HG03521 (cell line): ENCODE data around the gene PCDHGA9.
"Not testable (repeated sequence)": the region's sequence is repeated elsewhere in the genome, so short reads cannot be mapped to it uniquely, and the experiment has no call there.

Experiments
- ATAC-seq: cut with Tn5 transposase; IDR thresholded peaks from one replicate; pipeline ENCODE4 v1.9.1; 2021; ENCODE audit warnings: mild to moderate bottlenecking, moderate library complexity; ENCODE audit not compliant: unreplicated experiment

PCDHGA9 gene

GRCh38 chr5:141413540-141414069 lies 11.0 kb downstream of the PCDHGA9 start:
- no peak for ATAC-seq

GRCh38 chr5:141414548-141415274 lies 12.1 kb downstream of the PCDHGA9 start:
- not testable (repeated sequence) for ATAC-seq

- not testable (repeated sequence) for ATAC-seq
These were observed 12.7 kb downstream of the PCDHGA9 start for GRCh38 chr5:141415275-141415618.

GRCh38 chr5:141417494-141418172 lies 15.1 kb downstream of the PCDHGA9 start, which contains the start of gene PCDHGB7:
PCDHGB7 (plus strand) TSS chr5:141417677; CDS start chr5:141417860, 183 bp downstream.
- peak; percentile 57 for ATAC-seq

- no peak for ATAC-seq
These were observed 16.7 kb downstream of the PCDHGA9 start for GRCh38 chr5:141419074-141419880.

DNA sequence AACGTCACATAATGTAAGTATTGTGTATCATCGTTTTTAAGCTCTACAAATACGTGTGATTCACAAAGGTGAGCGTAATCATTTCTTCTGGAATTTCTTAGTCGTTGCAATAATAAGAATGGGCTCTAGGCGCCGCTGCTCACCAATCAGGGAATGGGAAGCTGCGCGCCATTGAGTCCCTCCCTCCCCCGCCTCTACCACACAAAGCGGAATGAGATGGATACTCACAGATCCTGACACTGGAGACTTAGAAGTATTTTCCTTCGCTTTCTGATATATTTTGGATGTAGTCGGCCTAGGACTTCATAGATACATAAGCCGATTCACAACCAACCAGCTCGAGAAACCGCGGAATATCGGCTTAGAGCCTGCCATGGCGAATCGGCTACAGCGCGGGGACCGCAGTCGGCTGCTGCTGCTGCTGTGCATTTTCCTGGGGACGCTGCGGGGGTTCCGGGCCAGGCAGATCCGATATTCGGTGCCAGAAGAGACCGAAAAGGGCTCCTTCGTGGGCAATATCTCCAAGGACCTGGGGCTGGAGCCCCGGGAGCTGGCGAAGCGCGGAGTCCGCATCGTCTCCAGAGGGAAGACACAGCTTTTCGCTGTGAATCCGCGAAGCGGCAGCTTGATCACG lies 18.4 kb downstream of the PCDHGA9 start, which contains the start of gene PCDHGA11:
Gene PCDHGA11 (plus strand): TSS at position 197 of the 634 bp plus-strand sequence. CDS start 177 bp downstream, at position 374.
- no peak for ATAC-seq

GRCh38 chr5:141421489-141421855 lies 18.9 kb downstream of the PCDHGA9 start:
- ATAC-seq: no peak

GRCh38 chr5:141422742-141423291 lies 20.2 kb downstream of the PCDHGA9 start:
- no peak for ATAC-seq

GRCh38 chr5:141427783-141428426 lies 25.3 kb downstream of the PCDHGA9 start:
- no peak for ATAC-seq

DNA sequence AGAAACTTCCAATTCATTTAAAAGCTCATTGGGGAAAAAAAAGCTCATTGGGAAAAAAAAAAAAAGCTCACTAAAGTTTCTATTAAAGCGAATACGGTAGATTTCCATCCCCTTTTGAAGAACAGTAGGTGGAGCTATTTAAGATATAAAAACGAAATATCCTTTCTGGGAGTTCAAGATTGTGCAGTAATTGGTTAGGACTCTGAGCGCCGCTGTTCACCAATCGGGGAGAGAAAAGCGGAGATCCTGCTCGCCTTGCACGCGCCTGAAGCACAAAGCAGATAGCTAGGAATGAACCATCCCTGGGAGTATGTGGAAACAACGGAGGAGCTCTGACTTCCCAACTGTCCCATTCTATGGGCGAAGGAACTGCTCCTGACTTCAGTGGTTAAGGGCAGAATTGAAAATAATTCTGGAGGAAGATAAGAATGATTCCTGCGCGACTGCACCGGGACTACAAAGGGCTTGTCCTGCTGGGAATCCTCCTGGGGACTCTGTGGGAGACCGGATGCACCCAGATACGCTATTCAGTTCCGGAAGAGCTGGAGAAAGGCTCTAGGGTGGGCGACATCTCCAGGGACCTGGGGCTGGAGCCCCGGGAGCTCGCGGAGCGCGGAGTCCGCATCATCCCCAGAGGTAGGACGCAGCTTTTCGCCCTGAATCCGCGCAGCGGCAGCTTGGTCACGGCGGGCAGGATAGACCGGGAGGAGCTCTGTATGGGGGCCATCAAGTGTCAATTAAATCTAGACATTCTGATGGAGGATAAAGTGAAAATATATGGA lies 27.9 kb downstream of the PCDHGA9 start, which contains the start of gene PCDHGA12:
Gene PCDHGA12 (plus strand): TSS at position 176 of the 782 bp plus-strand sequence. CDS start 253 bp downstream, at position 429.
- peak; percentile 84 for ATAC-seq

DNA sequence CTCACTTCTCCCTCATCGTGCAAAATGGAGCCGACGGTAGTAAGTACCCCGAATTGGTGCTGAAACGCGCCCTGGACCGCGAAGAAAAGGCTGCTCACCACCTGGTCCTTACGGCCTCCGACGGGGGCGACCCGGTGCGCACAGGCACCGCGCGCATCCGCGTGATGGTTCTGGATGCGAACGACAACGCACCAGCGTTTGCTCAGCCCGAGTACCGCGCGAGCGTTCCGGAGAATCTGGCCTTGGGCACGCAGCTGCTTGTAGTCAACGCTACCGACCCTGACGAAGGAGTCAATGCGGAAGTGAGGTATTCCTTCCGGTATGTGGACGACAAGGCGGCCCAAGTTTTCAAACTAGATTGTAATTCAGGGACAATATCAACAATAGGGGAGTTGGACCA lies 28.7 kb downstream of the PCDHGA9 start:
- no peak for ATAC-seq

GRCh38 chr5:141432308-141432707 lies 29.7 kb downstream of the PCDHGA9 start:
- not testable (repeated sequence) for ATAC-seq

- ATAC-seq: not testable (repeated sequence)
These were observed 30.1 kb downstream of the PCDHGA9 start for GRCh38 chr5:141432726-141433125.

DNA sequence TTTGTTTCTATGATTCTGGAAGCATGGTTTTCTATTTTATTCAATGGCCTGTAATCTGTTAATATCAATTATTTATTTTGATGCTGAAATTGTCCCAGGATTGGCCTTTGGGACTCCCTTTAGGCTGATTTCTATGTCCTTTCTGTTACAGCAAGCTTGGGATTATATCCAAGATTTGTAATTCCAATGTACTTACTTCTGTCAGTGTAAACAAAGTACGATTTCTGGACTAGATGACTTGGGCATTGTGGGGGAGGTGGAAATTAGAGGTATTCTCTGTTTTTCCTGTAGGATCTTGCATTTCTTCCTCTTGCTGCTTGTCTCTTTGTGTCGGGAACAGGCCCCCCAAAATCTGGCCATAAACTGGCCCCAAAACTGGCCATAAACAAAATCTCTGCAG lies 31.4 kb downstream of the PCDHGA9 start:
- no peak for ATAC-seq

- no peak for ATAC-seq
These were observed 34.6 kb downstream of the PCDHGA9 start for GRCh38 chr5:141437221-141437620.

DNA sequence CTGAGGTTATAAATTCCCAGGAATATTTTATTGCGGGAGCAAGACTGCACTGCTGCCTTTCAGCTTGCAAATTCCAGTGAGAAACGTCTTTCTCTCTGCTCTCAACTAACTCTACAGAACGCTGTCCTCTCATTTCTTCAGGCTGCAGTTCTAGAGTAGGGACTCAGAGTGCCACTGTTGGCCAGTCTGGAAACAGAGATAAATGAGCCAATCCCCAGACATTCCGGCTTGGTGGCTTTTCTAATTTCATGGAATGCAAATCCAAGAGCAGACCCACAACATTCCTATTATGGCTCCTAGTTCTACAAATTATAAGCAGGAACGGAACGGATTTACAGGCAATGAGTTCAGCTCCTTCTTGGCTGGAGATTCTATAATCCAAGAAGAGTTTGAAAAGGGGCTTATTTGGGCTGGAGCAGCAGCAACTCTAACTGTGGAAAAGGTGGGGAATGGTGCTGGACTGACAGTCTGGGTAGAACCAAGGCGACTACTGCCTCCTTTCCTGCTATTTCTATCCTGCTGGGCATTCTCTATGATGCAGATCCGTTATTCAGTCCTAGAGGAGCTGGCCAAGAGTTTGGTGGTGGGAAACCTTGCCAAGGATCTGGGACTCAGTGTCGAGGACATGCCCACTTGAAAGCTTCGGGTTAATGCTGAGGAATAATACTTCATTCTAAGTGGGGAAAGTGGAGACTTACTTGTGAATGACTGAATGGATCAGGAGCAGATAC lies 37.0 kb downstream of the PCDHGA9 start:
- no peak for ATAC-seq

- ATAC-seq: no peak
These were observed 37.8 kb downstream of the PCDHGA9 start for GRCh38 chr5:141440341-141440740.

- ATAC-seq: no peak
These were observed 39.1 kb downstream of the PCDHGA9 start for GRCh38 chr5:141441571-141442170.
